Kidney (tissue), 14 donors: Measurements from ENCODE around the gene CTDSP2. TPM values are rescaled to one million over a fixed set of nuclear protein-coding genes. Genes with fewer than 3 reads are reported as not detected.

Experiments used
- DNase-seq, 5 donors: peaks; one replicate each; pipeline ENCODE4 v3.0.0-alpha.2; 2013 to 2020
- FAIRE-seq: peaks from 2 replicates; lab custom pipeline; 2012; peaks lifted over from hg19 to GRCh38; lab: Jason Lieb, UNC
- H3K27ac ChIP-seq, 2 donors: one replicate each; pipeline ENCODE4 v1.7.0; 2013; ENCODE audit warnings: low read depth in 2 of 2, low read length in 2 of 2, inconsistent platforms in 1 of 2
- H3K27me3 ChIP-seq: one replicate; pipeline ENCODE4 v1.7.1; 2013; ENCODE audit warnings: low read length, inconsistent platforms; ENCODE audit not compliant: control insufficient read depth, insufficient read depth
- H3K36me3 ChIP-seq, 3 donors: one replicate each; pipeline versions ENCODE4 v1.7.0 to v1.7.1; 2013; ENCODE audit warnings: low read length in 3 of 3, control low read depth in 1 of 3, inconsistent platforms in 1 of 3; ENCODE audit not compliant: insufficient read depth in 3 of 3, control insufficient read depth in 2 of 3
- H3K4me1 ChIP-seq, 3 donors: one replicate each; pipeline versions ENCODE4 v1.7.0 to v1.7.1; 2013; ENCODE audit warnings: low read length in 3 of 3, inconsistent platforms in 1 of 3, low read depth in 1 of 3; ENCODE audit not compliant: control insufficient read depth in 2 of 3, insufficient read depth in 2 of 3
- H3K4me3 ChIP-seq, 3 donors: one replicate each; pipeline versions ENCODE4 v1.7.0 to v1.8.1; 2013; ENCODE audit warnings: low read length in 3 of 3, control low read depth in 1 of 3, inconsistent platforms in 1 of 3
- H3K9ac ChIP-seq, 3 donors: one replicate each; pipeline versions ENCODE4 v1.7.0 to v1.7.1; 2013; ENCODE audit warnings: low read length in 3 of 3, control low read depth in 1 of 3, inconsistent platforms in 1 of 3
- H3K9me3 ChIP-seq, 3 donors: one replicate each; pipeline versions ENCODE4 v1.7.0 to v1.7.1; 2013; ENCODE audit warnings: low read length in 3 of 3, control low read depth in 1 of 3, inconsistent platforms in 1 of 3; ENCODE audit not compliant: control insufficient read depth in 2 of 3, insufficient read depth in 1 of 3
- CTCF ChIP-seq: IDR thresholded peaks from 3 replicates; pipeline ENCODE4 v1.5.1; 2012; ENCODE audit warnings: mild to moderate bottlenecking, moderate library complexity, borderline replicate concordance; ENCODE audit not compliant: insufficient read depth; ENCODE audit errors: extremely low read depth
- intact Hi-C: fragments of 100-400 bp; cut with DNase I; formaldehyde crosslinking; loops from one replicate; pipeline ENCODE4 v1.11.1; 2022
- polyA plus RNA-seq: library from polyadenylated mRNA; stranded (reverse); fragments of 350-450 nt; fragmentation: Illumina TruSeq; extraction: RNeasy Lipid Tissue Mini Kit (QIAGEN cat#74804); gene quantifications from one replicate; pipeline ENCODE4 v1.2.3, GENCODE V29; 2014; ENCODE audit warnings: low read depth, low replicate concordance; ENCODE audit not compliant: insufficient read depth
- total RNA-seq: library from RNA; stranded (reverse); fragmentation: NEBNext Ultra II Directional; extraction: Animal tissue kit (Norgen Biotek cat#: 25700); gene quantifications from one replicate; pipeline ENCODE4 v1.2.1, GENCODE V29; 2021
- donor health status: control.
- donor health status: control.
- donor health status: control.
- donor health status: control.
- donor health status: control.
- donor health status: DM: yes; HTN: yes; CAD: no.
- donor health status: Normal renal cell carcinoma (clear cell type).

CTDSP2 gene
- total and polyA plus RNA-seq, 2 donors from 2014 or later = 46.0 to 198 TPM

- no peaks in the 10 kb centered on the region for H3K9me3 ChIP-seq
- H3K4me1 ChIP-seq = peaks cover 0 to 16% (median 16%) of the 10 kb centered on the region in 3 donors
- H3K27ac ChIP-seq = peak overlapping the region in 1 of 2 donors; percentile 44
- H3K4me3 ChIP-seq = no peak overlapping the region
- H3K9ac ChIP-seq = no peak overlapping the region
- H3K27me3 ChIP-seq = no peaks in the 10 kb centered on the region
- TF ChIP-seq CTCF = no peak
- H3K36me3 ChIP-seq = peaks cover 2 to 25% (median 7%) of the 10 kb centered on the region in 3 donors
- FAIRE-seq (no peak), DNase-seq (no peak)
- intact Hi-C loops = no loop called here
Measured at GRCh38 chr12:57817261-57817989, 29.1 kb downstream of the CTDSP2 start.

DNA sequence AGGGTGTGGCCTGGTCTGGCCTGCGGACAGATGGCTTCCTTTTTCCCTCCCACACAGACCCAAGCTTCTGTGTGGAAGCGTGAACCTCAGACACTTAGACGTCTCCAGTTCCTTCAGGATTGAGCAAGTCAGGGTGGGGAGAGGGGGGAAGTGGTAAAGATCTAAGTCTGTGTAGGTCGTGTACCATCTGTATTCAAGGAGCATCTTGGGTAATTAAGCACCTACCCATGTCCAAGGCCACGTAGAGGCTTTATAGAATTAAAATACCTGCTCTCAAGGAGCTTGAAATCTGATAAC lies 29.7 kb downstream of the CTDSP2 start:
- intact Hi-C loops = no loop called here
- DNase-seq (no peak), FAIRE-seq (no peak)
- H3K4me1 ChIP-seq = peaks cover 0 to 16% (median 16%) of the 10 kb centered on the region in 3 donors
- H3K9ac ChIP-seq = no peak overlapping the region
- no peak overlapping the region for H3K4me3 ChIP-seq
- H3K27me3 ChIP-seq = no peaks in the 10 kb centered on the region
- H3K9me3 ChIP-seq = no peaks in the 10 kb centered on the region
- TF ChIP-seq CTCF = no peak
- peaks cover 2 to 22% (median 4%) of the 10 kb centered on the region in 3 donors for H3K36me3 ChIP-seq
- no peak overlapping the region for H3K27ac ChIP-seq

DNA sequence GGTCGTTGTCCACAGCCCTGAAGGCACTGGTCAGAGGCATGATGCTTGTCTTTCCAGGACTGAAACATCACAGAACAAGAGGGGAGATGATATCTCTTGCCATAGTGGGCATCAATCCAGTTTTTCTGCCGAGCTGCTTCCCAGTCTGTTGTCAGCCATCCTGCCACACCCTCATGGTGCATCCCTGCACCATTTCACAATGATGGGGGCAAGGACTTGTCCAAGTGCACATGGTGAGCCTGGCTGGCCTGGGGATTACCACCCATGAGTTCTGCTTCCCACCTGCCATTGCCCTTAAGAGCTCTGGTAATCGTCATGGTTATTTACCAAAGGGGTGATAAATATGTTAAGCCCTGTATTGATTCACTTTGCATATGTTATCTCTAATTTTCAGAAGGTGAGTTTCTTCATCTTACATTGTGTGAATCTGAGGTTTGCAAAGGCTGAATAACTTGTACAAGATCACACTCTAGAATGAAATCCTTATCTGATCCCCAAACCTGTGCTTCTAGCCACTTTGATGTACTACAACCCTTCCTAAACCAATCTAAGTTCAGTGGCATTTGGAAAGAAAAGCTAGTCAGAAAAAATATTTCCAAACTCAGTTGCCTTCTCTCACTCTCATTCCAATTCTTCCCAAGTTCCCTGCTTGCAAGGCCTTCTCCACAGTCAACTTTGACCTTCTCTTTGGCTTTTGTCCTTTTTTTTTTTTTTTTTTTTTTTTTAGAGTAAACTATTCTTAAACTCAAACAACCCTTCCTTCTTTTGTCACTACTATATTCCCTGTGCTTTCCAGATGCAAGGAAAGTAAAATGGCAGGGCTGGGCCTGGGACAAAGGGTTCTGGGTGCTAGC lies 30.3 kb downstream of the CTDSP2 start:
- Histone ChIP-seq H3K4me3 (no peak overlapping the region), H3K27ac (no peak overlapping the region), H3K4me1 (peaks cover 0 to 16% (median 16%) of the 10 kb centered on the region in 3 donors), H3K27me3 (no peaks in the 10 kb centered on the region), H3K9ac (no peak overlapping the region), H3K36me3 (peaks cover 0 to 22% (median 3%) of the 10 kb centered on the region in 3 donors), H3K9me3 (no peaks in the 10 kb centered on the region)
- FAIRE-seq = no peak
- no peak for TF ChIP-seq CTCF
- intact Hi-C loops = no loop called here
- DNase-seq = no peak
